Mammary epithelial cell (primary cell): ENCODE data around the gene DPH6.
"Not testable (repeated sequence)": the region's sequence is repeated elsewhere in the genome, so short reads cannot be mapped to it uniquely, and the experiment has no call there.

Experiments
- EZH2 ChIP-seq: IDR thresholded peaks from 2 replicates; pipeline ENCODE4 v1.6.1; 2012; ENCODE audit warnings: low read length, inconsistent platforms, borderline replicate concordance
- TF ChIP-seq, protein P1 (sequence below), 2 donors: IDR thresholded peaks in 1 of 2; conservative IDR thresholded peaks in 1 of 2; 2 replicates each; pipeline ENCODE4 v1.5.1; 2011 to 2012; ENCODE audit warnings: inconsistent platforms in 2 of 2, low read length in 2 of 2, mild to moderate bottlenecking in 2 of 2, control low read depth in 1 of 2, low read depth in 1 of 2; ENCODE audit not compliant: insufficient read depth in 1 of 2; ENCODE audit errors: extremely low read depth in 1 of 2

DNA sequence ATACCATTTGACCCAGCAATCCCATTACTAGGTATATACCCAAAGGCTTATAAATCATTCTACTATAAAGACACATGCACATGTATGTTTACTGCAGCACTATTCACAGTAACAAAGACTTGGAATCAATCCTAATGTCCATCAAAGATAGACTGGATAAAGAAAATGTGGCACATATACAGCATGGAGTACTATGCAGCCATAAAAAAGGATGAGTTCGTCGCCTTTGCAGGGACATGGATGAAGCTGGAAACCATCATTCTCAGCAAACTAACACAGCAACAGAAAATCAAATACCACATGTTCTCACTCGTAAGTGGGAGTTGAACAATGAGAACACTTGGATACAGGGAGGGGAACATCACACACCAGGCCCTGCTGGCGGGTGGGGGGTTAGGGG is 104.7 kb downstream of the DPH6 start:
- TF ChIP-seq, protein P1, sequence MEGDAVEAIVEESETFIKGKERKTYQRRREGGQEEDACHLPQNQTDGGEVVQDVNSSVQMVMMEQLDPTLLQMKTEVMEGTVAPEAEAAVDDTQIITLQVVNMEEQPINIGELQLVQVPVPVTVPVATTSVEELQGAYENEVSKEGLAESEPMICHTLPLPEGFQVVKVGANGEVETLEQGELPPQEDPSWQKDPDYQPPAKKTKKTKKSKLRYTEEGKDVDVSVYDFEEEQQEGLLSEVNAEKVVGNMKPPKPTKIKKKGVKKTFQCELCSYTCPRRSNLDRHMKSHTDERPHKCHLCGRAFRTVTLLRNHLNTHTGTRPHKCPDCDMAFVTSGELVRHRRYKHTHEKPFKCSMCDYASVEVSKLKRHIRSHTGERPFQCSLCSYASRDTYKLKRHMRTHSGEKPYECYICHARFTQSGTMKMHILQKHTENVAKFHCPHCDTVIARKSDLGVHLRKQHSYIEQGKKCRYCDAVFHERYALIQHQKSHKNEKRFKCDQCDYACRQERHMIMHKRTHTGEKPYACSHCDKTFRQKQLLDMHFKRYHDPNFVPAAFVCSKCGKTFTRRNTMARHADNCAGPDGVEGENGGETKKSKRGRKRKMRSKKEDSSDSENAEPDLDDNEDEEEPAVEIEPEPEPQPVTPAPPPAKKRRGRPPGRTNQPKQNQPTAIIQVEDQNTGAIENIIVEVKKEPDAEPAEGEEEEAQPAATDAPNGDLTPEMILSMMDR (conservative IDR thresholded peaks at IDR 0.05 in 1 of 2, IDR thresholded peaks at IDR 0.05 in 1 of 2; ENCODE audit: extremely low read depth in 1 of 2, insufficient read depth in 1 of 2, low read depth in 1 of 2, low read length in 2 of 2): not testable (repeated sequence)
- not testable (repeated sequence) for TF ChIP-seq EZH2
